Neuronal stem cell (in vitro differentiated cells): Measurements from ENCODE around the gene PRSS53.

ENCODE experiments used
- DNase-seq: peaks from one replicate; pipeline ENCODE4 v3.0.0-alpha.2; 2013; ENCODE audit warnings: low spot score
- H2AFZ ChIP-seq: one replicate; pipeline ENCODE4 v1.6.1; 2013; ENCODE audit warnings: mild to moderate bottlenecking, low read length, inconsistent platforms
- H2AK5ac ChIP-seq: 2 replicates; pipeline ENCODE4 v1.6.1; 2013; ENCODE audit warnings: low read depth, mild to moderate bottlenecking, inconsistent platforms, low read length, moderate library complexity, mixed read lengths
- H2BK120ac ChIP-seq: 2 replicates; pipeline ENCODE4 v1.6.1; 2013; ENCODE audit warnings: low read depth, mild to moderate bottlenecking, inconsistent platforms, low read length, moderate library complexity, mixed read lengths
- H2BK12ac ChIP-seq: one replicate; pipeline ENCODE4 v1.6.1; 2013; ENCODE audit warnings: low read length, inconsistent platforms
- H2BK15ac ChIP-seq: 2 replicates; pipeline ENCODE4 v1.6.1; 2013; ENCODE audit warnings: mild to moderate bottlenecking, low read length, inconsistent platforms, mixed read lengths
- H2BK5ac ChIP-seq: one replicate; pipeline ENCODE4 v1.6.1; 2013; ENCODE audit warnings: inconsistent platforms, mild to moderate bottlenecking, low read length, moderate library complexity
- H3K14ac ChIP-seq: one replicate; pipeline ENCODE4 v1.6.1; 2013; ENCODE audit warnings: low read length, inconsistent platforms
- H3K18ac ChIP-seq: 2 replicates; pipeline ENCODE4 v1.6.1; 2013; ENCODE audit warnings: low read length, inconsistent platforms
- H3K23ac ChIP-seq: 2 replicates; pipeline ENCODE4 v1.6.1; 2013; ENCODE audit warnings: low read depth, mild to moderate bottlenecking, mixed read lengths, low read length, inconsistent platforms; ENCODE audit not compliant: poor library complexity
- H3K27ac ChIP-seq: replicated peaks from 3 replicates; pipeline ENCODE4 v1.5.1; 2013; ENCODE audit warnings: low read length, inconsistent platforms
- H3K27me3 ChIP-seq, 3 experiments: 2 replicates each; pipeline ENCODE4 v1.6.1; 2013; ENCODE audit warnings: low read length in 3 of 3, mild to moderate bottlenecking in 2 of 3, inconsistent platforms in 1 of 3, low read depth in 1 of 3, mixed read lengths in 1 of 3, moderate library complexity in 1 of 3; ENCODE audit not compliant: control insufficient read depth in 3 of 3, insufficient read depth in 3 of 3
- H3K36me3 ChIP-seq, 2 donors: replicated peaks in 1 of 2; 2 replicates each; pipeline ENCODE4 v1.6.1; 2013; ENCODE audit warnings: low read length in 2 of 2; ENCODE audit not compliant: control insufficient read depth in 2 of 2, insufficient read depth in 2 of 2
- H3K4ac ChIP-seq: 2 replicates; pipeline ENCODE4 v1.6.1; 2013; ENCODE audit warnings: inconsistent platforms, mild to moderate bottlenecking, low read length, moderate library complexity
- H3K4me1 ChIP-seq, 2 donors: 1 replicate in 1 of 2; 2 replicates in 1 of 2; pipeline ENCODE4 v1.6.1; 2013; ENCODE audit warnings: low read length in 2 of 2, low read depth in 1 of 2; ENCODE audit not compliant: control insufficient read depth in 2 of 2, insufficient read depth in 1 of 2
- H3K4me2 ChIP-seq: one replicate; pipeline ENCODE4 v1.6.1; 2013; ENCODE audit warnings: mild to moderate bottlenecking, low read length, inconsistent platforms; ENCODE audit not compliant: insufficient read depth, poor library complexity, severe bottlenecking
- H3K4me3 ChIP-seq, 2 donors: 2 replicates each; pipeline ENCODE4 v1.5.1; 2013; ENCODE audit warnings: low read length in 2 of 2, mild to moderate bottlenecking in 2 of 2, inconsistent platforms in 1 of 2, moderate library complexity in 1 of 2
- H3K79me1 ChIP-seq: one replicate; pipeline ENCODE4 v1.6.1; 2013; ENCODE audit warnings: low read depth, mild to moderate bottlenecking, inconsistent platforms, low read length, moderate library complexity
- H3K9ac ChIP-seq: one replicate; pipeline ENCODE4 v1.6.1; 2013; ENCODE audit warnings: mild to moderate bottlenecking, low read depth, low read length, inconsistent platforms; ENCODE audit not compliant: poor library complexity
- H3K9me3 ChIP-seq, 2 donors: replicated peaks in 1 of 2; 2 replicates each; pipeline versions ENCODE3 to v1.6.1; 2013; ENCODE audit warnings: low read length in 2 of 2, mild to moderate bottlenecking in 2 of 2, inconsistent platforms in 1 of 2, low read depth in 1 of 2, mixed read lengths in 1 of 2, moderate library complexity in 1 of 2; ENCODE audit not compliant: control insufficient read depth in 2 of 2, insufficient read depth in 1 of 2
- H4K8ac ChIP-seq: one replicate; pipeline ENCODE4 v1.6.1; 2013; ENCODE audit warnings: low read depth, mild to moderate bottlenecking, inconsistent platforms, low read length, moderate library complexity
- H4K91ac ChIP-seq: one replicate; pipeline ENCODE4 v1.6.1; 2013; ENCODE audit warnings: low read length, low read depth, mild to moderate bottlenecking, inconsistent platforms; ENCODE audit not compliant: poor library complexity
- WGBS, 2 donors: extraction: QIAGEN DNeasy Blood & Tissue Kit; methylation state at CpG; one replicate each; pipeline ENCODE4 v1.1.7; 2013; ENCODE audit warnings: missing lambda C conversion rate in 2 of 2, mixed read lengths in 1 of 2; ENCODE audit not compliant: insufficient read length in 2 of 2, insufficient replicate concordance in 1 of 2; ENCODE audit errors: extremely low coverage in 2 of 2; 5-methylcytosine and 5-hydroxymethylcytosine counted together

The PRSS53 gene

GRCh38 chr16:31077592-31078396, 10.9 kb downstream of the PRSS53 start:
- Histone ChIP-seq H2BK12ac (no peak overlapping the region), H3K36me3 (peaks cover 66 to 72% of the 10 kb centered on the region in 2 donors), H3K4me1 (peaks cover 0 to 3% of the 10 kb centered on the region in 2 donors)

GRCh38 chr16:31077024-31077423, 11.7 kb downstream of the PRSS53 start:
- H3K4ac ChIP-seq: no peak overlapping the region
- no peak for DNase-seq
- H3K9me3 ChIP-seq: no peaks in the 10 kb centered on the region
- no peak overlapping the region for H3K9ac ChIP-seq
- peaks cover 31% of the 10 kb centered on the region for H3K79me1 ChIP-seq
- H2BK120ac ChIP-seq: no peak overlapping the region
- H3K36me3 ChIP-seq: peaks cover 58 to 64% of the 10 kb centered on the region in 2 donors
- no peak overlapping the region for H2BK15ac ChIP-seq
- no peak overlapping the region for H3K14ac ChIP-seq
- no peak overlapping the region for H3K4me3 ChIP-seq
- no peak overlapping the region for H2BK5ac ChIP-seq
- no peak overlapping the region for H3K23ac ChIP-seq
- no peak overlapping the region for H3K27ac ChIP-seq
- H2BK12ac ChIP-seq: no peak overlapping the region
- H2AK5ac ChIP-seq: no peak overlapping the region
- no peak overlapping the region for H4K8ac ChIP-seq
- H3K4me2 ChIP-seq: no peak overlapping the region
- H3K4me1 ChIP-seq: peaks cover under 1 to 3% of the 10 kb centered on the region in 2 donors
- H2AFZ ChIP-seq: no peak overlapping the region
- H3K27me3 ChIP-seq: no peaks in the 10 kb centered on the region
- WGBS, 2 donors: no CpG with 5 or more reads among the region's 13 CpGs
- no peak overlapping the region for H4K91ac ChIP-seq
- no peak overlapping the region for H3K18ac ChIP-seq

More at GRCh38 chr16:31077592-31078396, 10.9 kb downstream of the PRSS53 start:
- H2AK5ac ChIP-seq: no peak overlapping the region
- H3K4ac ChIP-seq: no peak overlapping the region
- no peak overlapping the region for H2BK120ac ChIP-seq
- no peak overlapping the region for H2BK5ac ChIP-seq
- no peak overlapping the region for H4K8ac ChIP-seq
- H3K27me3 ChIP-seq: no peaks in the 10 kb centered on the region
- H3K79me1 ChIP-seq: peaks cover 34% of the 10 kb centered on the region
- no peak overlapping the region for H4K91ac ChIP-seq
- WGBS, 2 donors: no CpG with 5 or more reads among the region's 30 CpGs
- no peak overlapping the region for H3K4me2 ChIP-seq
- H2AFZ ChIP-seq: no peak overlapping the region
- H3K4me3 ChIP-seq: no peak overlapping the region
- no peak overlapping the region for H3K18ac ChIP-seq
- H3K23ac ChIP-seq: peak overlapping the region; percentile 65
- H2BK15ac ChIP-seq: no peak overlapping the region
- no peak overlapping the region for H3K9ac ChIP-seq
- no peaks in the 10 kb centered on the region for H3K9me3 ChIP-seq
- DNase-seq: no peak
- no peak overlapping the region for H3K27ac ChIP-seq
- H3K14ac ChIP-seq: no peak overlapping the region

- no peak overlapping the region for H3K9ac ChIP-seq
- H3K4ac ChIP-seq: no peak overlapping the region
- no peak overlapping the region for H2AK5ac ChIP-seq
- no peak overlapping the region for H3K4me3 ChIP-seq
- H3K4me1 ChIP-seq: peaks cover 4 to 7% of the 10 kb centered on the region in 2 donors
- H3K14ac ChIP-seq: no peak overlapping the region
- H3K23ac ChIP-seq: no peak overlapping the region
- DNase-seq: no peak
- H3K27me3 ChIP-seq: no peaks in the 10 kb centered on the region
- no peak overlapping the region for H3K18ac ChIP-seq
- H2BK5ac ChIP-seq: no peak overlapping the region
- H3K27ac ChIP-seq: no peak overlapping the region
- H3K79me1 ChIP-seq: peaks cover 29% of the 10 kb centered on the region
- no peak overlapping the region for H3K4me2 ChIP-seq
- no peak overlapping the region for H2BK15ac ChIP-seq
- H2BK12ac ChIP-seq: no peak overlapping the region
- no peak overlapping the region for H2BK120ac ChIP-seq
- H2AFZ ChIP-seq: no peak overlapping the region
- no peak overlapping the region for H4K91ac ChIP-seq
- no peak overlapping the region for H4K8ac ChIP-seq
- H3K9me3 ChIP-seq: no peaks in the 10 kb centered on the region
- peaks cover 52 to 57% of the 10 kb centered on the region in 2 donors for H3K36me3 ChIP-seq
- WGBS, 2 donors: no CpG with 5 or more reads among the region's 16 CpGs
Observed at GRCh38 chr16:31076319-31076718, 12.4 kb downstream of the PRSS53 start.

GRCh38 chr16:31074814-31075183, 13.9 kb downstream of the PRSS53 start:
- Histone ChIP-seq H3K4me3 (peak overlapping the region; percentile 80 to 91), H3K27ac (peak overlapping the region; percentile 93), H3K4me1 (peaks cover 4 to 7% of the 10 kb centered on the region in 2 donors), H3K9ac (no peak overlapping the region), H2BK12ac (no peak overlapping the region), H2AK5ac (no peak overlapping the region), H2BK5ac (no peak overlapping the region), H3K79me1 (peaks cover 21% of the 10 kb centered on the region), H3K9me3 (no peaks in the 10 kb centered on the region), H3K14ac (no peak overlapping the region), H3K18ac (peak overlapping the region; percentile 9), H2BK15ac (no peak overlapping the region), H4K91ac (no peak overlapping the region), H3K27me3 (no peaks in the 10 kb centered on the region), H2BK120ac (no peak overlapping the region), H3K23ac (no peak overlapping the region), H2AFZ (peak overlapping the region; percentile 84), H3K4me2 (peak overlapping the region; percentile 78), H3K4ac (no peak overlapping the region), H4K8ac (no peak overlapping the region), H3K36me3 (peaks cover 37 to 42% of the 10 kb centered on the region in 2 donors)
- no peak for DNase-seq
- WGBS, 2 donors: no CpG with 5 or more reads among the region's 7 CpGs
